NCI-H1417 treated with DMSO at 0.1 percent for 48 hours (cell line): ENCODE measurements around the gene UBAC2.

ENCODE experiments used
- DNase-seq: peaks from one replicate; lab custom pipeline; 2025; lab: John Stamatoyannopoulos, UW

Gene UBAC2

GRCh38 chr13:99416411-99417121, 215.9 kb downstream of the UBAC2 start:
- DNase-seq: no peak

GRCh38 chr13:99417201-99418102, 216.8 kb downstream of the UBAC2 start:
- DNase-seq: no peak

DNA sequence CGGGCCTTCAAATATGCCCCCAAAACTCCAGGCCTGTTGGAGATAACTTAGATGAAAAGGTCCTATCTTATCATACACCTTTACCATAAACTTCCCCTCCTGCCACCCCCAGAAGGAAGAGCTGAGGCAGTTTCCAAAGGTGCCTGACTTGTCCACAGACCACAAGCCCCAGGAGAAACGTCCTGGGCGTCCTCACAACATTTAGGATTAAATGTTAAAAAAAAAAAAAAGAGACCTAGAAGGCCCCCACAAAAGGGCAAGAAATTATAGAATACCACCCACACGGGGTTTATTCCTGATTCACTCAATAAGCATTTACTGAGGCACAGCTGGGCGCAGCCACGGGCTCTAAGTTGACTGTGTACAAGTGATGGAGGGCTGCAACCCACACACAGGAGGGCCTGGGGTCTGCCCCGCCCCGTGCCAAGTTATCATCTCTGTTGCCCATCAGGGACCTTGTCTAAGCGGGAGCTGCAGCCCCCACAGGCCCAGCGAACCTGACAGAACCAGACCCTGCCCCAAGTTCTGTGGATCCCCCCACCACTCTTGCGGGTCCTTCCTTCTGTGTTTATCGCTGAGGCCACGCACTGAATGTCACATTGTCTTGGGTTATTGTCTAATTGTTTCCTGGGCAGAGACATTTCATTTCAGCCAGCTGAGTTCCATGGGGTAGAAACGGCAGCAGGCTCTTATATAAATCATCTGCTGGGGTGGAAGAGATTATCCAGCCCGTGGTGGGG, 217.6 kb downstream of the UBAC2 start:
- DNase-seq: no peak

DNA sequence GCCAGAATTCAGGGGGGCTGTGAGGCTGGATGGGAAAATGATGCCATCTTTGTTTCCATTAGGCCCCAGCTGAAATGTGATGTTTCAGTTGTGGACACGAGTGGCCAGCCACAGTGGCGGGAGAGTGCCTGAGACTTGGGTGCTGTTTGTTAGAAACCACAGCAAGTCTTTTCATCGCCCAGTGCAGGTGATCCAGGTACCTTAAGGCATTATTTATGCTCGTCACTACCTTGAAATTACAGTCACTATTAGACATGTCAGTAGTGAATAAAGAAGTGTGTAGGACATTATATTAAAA, 218.1 kb downstream of the UBAC2 start:
- no peak for DNase-seq

- no peak for DNase-seq
These were observed 219.1 kb downstream of the UBAC2 start for GRCh38 chr13:99419591-99420243.

- DNase-seq: no peak
These were observed 220.6 kb downstream of the UBAC2 start for GRCh38 chr13:99421271-99421670.

GRCh38 chr13:99421758-99422585, 221.3 kb downstream of the UBAC2 start:
- DNase-seq: no peak

DNA sequence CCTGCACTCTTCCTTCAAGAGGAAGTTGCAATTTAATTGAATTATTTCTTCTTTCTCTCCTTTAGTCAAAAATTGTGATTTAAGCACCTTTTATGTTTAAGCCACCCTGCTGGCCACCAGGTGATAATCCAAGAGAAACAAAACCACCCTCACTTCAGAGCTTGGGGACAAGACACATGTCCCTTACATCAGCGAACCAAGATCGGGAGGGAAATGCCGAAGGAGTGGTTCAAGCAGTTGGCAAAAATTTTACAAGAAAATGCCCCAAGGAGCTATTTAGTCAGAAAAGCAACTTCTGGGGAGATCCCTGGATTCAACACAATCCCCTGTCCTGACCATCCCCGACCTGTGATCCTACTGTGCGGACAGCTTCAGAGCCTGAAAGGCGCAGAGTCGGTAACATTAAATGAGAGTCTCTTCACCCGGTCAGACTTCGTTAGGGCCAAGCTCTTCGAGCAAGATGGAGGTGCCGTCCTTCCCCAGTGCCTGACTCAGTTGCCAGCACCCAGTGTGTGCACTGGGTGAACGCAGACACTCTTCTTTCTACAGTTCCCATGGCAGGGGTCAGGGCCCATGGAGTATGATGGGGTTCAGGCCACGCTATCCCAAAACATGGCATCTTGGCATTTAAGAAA, 222.0 kb downstream of the UBAC2 start:
- no peak for DNase-seq

DNA sequence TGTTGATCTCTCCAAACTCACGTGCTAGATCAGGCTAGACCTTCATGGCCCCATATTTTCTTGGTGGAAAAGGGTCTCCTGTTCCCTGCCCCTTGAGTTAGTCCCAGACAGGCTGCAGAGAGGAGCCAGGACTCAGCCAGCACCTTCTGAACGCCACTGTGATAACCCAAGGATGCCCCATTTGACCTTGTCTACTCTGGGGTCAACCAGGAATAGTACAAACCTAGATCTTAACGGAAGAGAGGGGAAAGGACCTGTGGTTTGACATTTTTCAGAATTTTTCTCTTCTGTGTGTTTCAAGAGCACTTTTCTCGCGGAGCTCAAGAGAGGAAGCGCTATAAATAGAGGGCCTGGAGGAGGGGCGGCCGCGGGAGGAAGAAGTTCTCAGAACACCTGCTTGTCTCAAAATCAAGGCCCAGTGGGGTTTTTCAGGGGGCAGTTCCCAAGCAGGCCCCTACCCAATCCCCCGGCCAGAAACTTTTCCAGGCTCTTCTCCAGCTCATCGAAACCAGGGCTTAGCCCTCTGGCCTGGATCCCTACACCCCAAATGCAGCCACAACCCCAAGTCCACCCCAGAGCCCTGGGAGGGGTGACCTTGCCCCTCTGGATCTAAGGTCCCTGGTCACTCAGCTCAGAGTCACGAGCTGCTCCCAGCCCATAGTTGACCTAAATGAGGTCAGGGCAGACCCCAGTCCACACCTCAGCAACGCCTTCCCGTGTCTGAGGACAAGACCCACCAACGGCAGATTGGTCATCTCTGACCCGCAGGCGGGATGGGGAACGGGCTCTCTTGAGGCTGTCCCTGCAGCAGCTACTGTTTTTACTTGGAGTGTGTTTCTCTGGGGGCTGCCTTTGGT, 225.1 kb downstream of the UBAC2 start:
- no peak for DNase-seq

DNA sequence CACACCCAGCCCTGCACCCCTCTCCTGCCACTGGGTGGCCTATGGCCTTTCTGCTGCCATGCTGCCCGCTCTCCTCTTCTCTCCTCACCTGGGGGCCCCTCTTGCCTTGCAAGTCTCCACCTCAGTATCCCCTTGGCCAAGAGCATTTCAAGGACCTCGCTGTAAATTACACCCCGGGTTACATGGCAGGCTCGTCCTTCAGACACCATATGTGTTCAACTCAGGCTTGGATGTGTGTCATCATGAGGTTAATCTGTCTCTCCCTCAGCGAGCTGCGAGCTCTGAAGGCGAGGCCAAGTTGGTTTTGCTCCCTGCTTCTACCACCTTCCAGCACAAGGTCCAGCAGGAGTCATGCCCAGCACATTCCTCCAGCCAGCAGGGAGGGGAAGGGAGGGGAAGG, 225.8 kb downstream of the UBAC2 start:
- no peak for DNase-seq

- no peak for DNase-seq
These were observed 229.0 kb downstream of the UBAC2 start for GRCh38 chr13:99429670-99430069.

DNA sequence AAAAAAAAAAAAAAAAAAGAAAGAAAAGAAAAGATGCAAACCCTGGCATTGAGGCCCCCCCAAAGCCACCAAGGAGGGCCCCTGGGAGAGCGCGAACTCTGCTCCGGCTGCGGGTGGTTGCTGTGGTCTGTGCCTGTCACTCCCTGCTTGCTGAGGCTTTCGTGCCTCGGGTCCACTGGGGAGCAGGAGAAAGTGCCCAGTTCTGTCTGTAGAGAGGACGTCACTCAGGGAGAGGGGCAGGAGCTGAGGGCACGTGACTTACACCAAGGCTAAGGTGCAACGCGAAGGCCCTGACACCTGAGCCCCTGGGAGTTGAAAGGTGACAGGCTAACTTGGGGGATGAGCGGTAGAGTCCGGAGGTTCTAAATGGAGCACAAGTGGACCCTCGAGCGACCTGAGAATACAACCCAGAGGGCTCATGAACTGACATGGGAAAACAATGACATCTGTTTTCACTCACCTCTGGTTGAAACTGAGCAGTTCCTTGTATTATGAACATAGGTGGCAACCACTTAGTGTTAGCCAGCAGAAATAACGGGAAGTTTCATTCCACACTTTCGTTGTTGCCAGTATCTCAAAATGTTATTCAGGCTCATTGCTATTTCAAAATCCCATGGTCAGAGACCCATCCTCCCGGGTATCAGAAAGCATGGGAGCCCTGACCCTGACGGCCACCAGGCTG, 231.4 kb downstream of the UBAC2 start:
- DNase-seq: no peak

DNA sequence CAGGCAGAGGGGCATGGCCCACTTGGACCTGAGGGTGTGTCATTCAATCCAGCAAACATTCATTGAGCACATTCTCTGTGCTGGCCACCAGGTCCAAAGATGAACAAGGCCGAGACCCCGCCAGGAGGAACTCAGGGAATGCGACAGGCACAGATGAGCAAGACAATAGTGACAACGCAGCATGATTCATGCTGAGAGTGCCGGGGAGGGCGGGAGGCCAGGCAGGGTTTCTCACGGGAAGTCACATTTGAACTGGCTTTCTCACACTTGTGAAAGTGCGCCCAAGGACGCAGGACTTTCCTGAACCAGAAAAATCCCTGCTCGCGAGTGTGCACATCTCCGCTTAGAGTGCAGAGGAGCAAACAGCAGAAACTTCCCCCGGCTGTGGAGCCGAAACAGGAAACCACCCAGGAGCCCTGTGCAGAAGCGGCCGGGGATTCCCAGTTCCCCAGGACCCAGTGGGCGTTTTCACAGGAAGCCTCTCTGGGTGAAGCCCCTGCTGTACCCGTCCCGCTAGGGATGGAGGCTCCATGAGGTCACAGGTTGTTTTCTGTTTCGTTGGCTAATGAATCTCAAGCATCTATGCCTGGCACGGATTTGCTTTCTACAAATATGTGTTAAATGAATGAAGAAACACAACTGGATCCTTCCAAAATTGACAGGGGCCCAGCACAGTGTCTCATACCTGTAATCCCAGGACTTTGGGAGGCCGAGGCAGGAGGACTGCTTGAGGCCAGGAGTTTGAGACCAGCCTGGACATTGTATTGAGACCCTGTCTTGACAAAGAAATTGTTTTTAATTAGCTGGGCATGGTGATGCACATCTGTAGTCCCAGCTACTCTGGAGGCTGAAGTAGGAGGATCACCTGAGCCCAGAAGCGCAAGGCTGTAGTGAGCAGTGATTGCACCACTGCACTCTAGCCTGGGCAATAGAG, 232.2 kb downstream of the UBAC2 start:
- DNase-seq: no peak

DNA sequence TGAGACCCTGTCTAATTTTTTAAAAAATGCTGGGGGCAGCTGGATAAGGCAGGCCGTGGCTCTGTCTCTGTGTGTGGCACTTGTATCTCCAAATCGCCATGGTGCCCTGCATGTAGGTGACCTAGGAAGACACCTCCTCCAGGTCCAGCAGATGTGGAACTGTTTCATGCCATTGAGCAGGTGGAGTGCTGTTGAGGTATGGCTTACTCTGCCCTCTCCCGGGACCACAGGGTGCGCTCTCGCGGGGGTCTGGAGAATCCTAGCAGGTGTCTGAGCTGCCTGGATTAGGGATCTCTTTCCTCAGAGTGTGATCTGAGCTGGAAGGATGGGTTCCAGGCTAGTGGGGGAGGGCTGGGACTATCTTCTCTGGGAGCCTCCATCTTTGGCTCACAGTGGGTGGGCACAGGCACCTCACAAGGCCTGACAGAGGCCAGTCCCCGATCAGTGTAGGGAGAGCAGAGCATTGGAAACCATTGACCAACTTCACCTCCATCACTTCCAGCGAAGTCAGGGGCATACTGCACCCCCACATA, 233.0 kb downstream of the UBAC2 start:
- DNase-seq: no peak

DNA sequence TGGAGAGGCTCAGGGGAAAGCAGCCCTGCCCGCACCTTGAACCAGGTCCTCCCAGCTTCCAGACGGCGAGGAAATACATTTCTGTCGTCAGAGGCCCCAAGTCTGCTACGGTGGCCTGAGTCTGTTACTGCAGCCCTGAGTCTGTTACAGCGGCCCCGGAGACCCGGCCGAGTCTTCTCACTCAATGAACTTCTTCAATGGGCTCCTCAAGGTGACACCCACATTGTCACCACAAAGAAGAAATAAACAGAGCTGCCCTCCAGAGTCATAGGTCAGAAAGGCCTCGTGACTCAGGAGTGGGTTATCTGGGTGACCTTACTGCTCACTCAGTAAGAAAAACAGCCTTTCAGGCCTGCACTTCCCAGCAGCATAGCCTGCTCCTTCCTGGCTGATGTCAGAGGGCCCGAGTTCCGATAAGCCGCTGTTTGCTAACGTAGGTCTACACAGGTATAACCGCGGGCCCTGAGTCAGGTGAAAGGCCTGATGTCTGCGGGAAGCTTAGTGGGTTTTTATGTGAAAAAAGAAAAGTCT, 233.7 kb downstream of the UBAC2 start:
- DNase-seq: no peak

- DNase-seq: no peak
These were observed 234.5 kb downstream of the UBAC2 start for GRCh38 chr13:99435116-99435515.

DNA sequence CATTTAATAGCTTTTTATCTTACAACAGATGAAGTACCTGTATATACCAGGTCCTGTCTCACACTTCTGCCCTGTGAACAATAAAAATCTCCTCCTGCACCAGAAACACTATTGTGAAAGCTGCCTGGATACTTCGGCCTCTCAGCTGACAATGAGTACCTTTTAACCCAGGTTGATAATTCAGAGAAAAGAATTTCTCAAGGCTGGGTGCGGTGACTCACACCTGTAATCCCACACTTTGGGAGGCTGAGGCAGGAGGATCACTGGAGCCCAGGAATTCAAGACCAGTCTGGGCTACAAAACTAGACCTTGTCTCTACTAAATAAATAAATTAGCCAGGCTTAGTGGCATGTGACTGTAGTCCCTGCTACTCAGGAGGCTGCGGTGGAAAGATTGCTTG, 235.3 kb downstream of the UBAC2 start:
- no peak for DNase-seq
